Measurements from ENCODE around the gene COL2A1. TPM values are rescaled to one million over a fixed set of nuclear protein-coding genes. Genes with fewer than 3 reads are reported as not detected.
A peak's percentile ranks its signal among the peaks of the same experiment; 100 is the strongest.

The COL2A1 gene
- total RNA-seq, 2 experiments from 2014 or later: 0.05 TPM; not detected in 1

- intact Hi-C loops (cut with DNase I, micrococcal nuclease): no loop called here
- Mint-ChIP-seq H3K4me3 (no peak overlapping the region), H3K36me3 (ENCODE audit: low read depth) (no peaks in the 10 kb centered on the region), H3K27ac (no peak overlapping the region), H3K9me3 (ENCODE audit: low read depth) (no peaks in the 10 kb centered on the region), H3K4me1 (peaks cover 13% of the 10 kb centered on the region), H3K27me3 (peaks cover 58% of the 10 kb centered on the region)
- CTCF ChIA-PET: no interaction called here
- POLR2A ChIA-PET: no interaction called here
- ATAC-seq (no peak), DNase-seq (no peak)
These were observed 7.0 kb downstream of the COL2A1 start for GRCh38 chr12:47997321-47997720.

- CTCF ChIA-PET: interaction anchor here (0.5 to 0.7 kb wide), 2 partner anchors 81 to 83 kb away, joined by 3 read pairs; no protein-coding TSS in a partner anchor
- peaks cover 45% of the 10 kb centered on the region for H3K27me3 Mint-ChIP-seq
These were observed 8.3 kb downstream of the COL2A1 start for GRCh38 chr12:47995981-47996401.

GRCh38 chr12:47993491-47993890, 10.8 kb downstream of the COL2A1 start:
- CTCF ChIA-PET: interaction anchor here (1.1 kb wide), 1 partner anchor 10 kb away, joined by 3 read pairs; no protein-coding TSS in a partner anchor
- no peaks in the 10 kb centered on the region for H3K9me3 Mint-ChIP-seq (ENCODE audit: low read depth)
- no peak overlapping the region for H3K27ac Mint-ChIP-seq
- POLR2A ChIA-PET: no interaction called here
- DNase-seq (no peak), ATAC-seq (no peak)
- H3K4me1 Mint-ChIP-seq: peaks cover 17% of the 10 kb centered on the region
- no peaks in the 10 kb centered on the region for H3K36me3 Mint-ChIP-seq (ENCODE audit: low read depth)
- peaks cover 25% of the 10 kb centered on the region for H3K27me3 Mint-ChIP-seq
- H3K4me3 Mint-ChIP-seq: no peak overlapping the region
- intact Hi-C loops (cut with DNase I, micrococcal nuclease): no loop called here

More at GRCh38 chr12:47995981-47996401, 8.3 kb downstream of the COL2A1 start:
- intact Hi-C loops (cut with DNase I, micrococcal nuclease): no loop called here
- Mint-ChIP-seq H3K4me1 (peaks cover 1% of the 10 kb centered on the region), H3K27ac (no peak overlapping the region), H3K4me3 (no peak overlapping the region), H3K36me3 (ENCODE audit: low read depth) (no peaks in the 10 kb centered on the region), H3K9me3 (ENCODE audit: low read depth) (no peaks in the 10 kb centered on the region)
- DNase-seq (no peak), ATAC-seq (no peak)
- POLR2A ChIA-PET: no interaction called here

- intact Hi-C loops (cut with DNase I, micrococcal nuclease): no loop called here
- ATAC-seq (no peak), DNase-seq (no peak)
- peaks cover 17% of the 10 kb centered on the region for H3K4me1 Mint-ChIP-seq
- peaks cover 18% of the 10 kb centered on the region for H3K27me3 Mint-ChIP-seq
- ChIA-PET POLR2A (no interaction called here), CTCF (interaction anchor here (1.0 to 1.2 kb wide), 3 partner anchors 11 to 49 kb away, joined by 3 read pairs; partner anchors contain the start of gene TMEM106C)
- no peaks in the 10 kb centered on the region for H3K36me3 Mint-ChIP-seq (ENCODE audit: low read depth)
- H3K27ac Mint-ChIP-seq: no peak overlapping the region
- no peak overlapping the region for H3K4me3 Mint-ChIP-seq
- no peaks in the 10 kb centered on the region for H3K9me3 Mint-ChIP-seq (ENCODE audit: low read depth)
These were observed 11.5 kb downstream of the COL2A1 start for GRCh38 chr12:47992776-47993175.

- Mint-ChIP-seq H3K9me3 (ENCODE audit: low read depth) (no peaks in the 10 kb centered on the region), H3K4me1 (peaks cover 17% of the 10 kb centered on the region)
- no peak for DNase-seq
These were observed 12.9 kb downstream of the COL2A1 start for GRCh38 chr12:47991106-47992061.

GRCh38 chr12:47990351-47991105, 13.7 kb downstream of the COL2A1 start:
- POLR2A ChIA-PET: no interaction called here

More at GRCh38 chr12:47991106-47992061, 12.9 kb downstream of the COL2A1 start:
- no peak overlapping the region for H3K4me3 Mint-ChIP-seq
- no peak overlapping the region for H3K27ac Mint-ChIP-seq
- ChIA-PET CTCF (interaction anchor here (0.6 to 1.2 kb wide), 6 partner anchors 8 to 229 kb away, joined by 3 to 4 read pairs (median 3); partner anchors contain the start of gene TMEM106C), POLR2A (no interaction called here)
- H3K27me3 Mint-ChIP-seq: peaks cover 12% of the 10 kb centered on the region
- H3K36me3 Mint-ChIP-seq (ENCODE audit: low read depth): no peaks in the 10 kb centered on the region
- intact Hi-C loops (cut with DNase I, micrococcal nuclease): no loop called here
- ATAC-seq: no peak

GRCh38 chr12:47989666-47990065, 14.6 kb downstream of the COL2A1 start:
- peaks cover 3% of the 10 kb centered on the region for H3K27me3 Mint-ChIP-seq
- peaks cover 17% of the 10 kb centered on the region for H3K4me1 Mint-ChIP-seq
- no peak for ATAC-seq
- H3K4me3 Mint-ChIP-seq: no peak overlapping the region
- intact Hi-C loops (cut with DNase I, micrococcal nuclease): no loop called here
- POLR2A ChIA-PET: no interaction called here
- DNase-seq: no peak
- H3K27ac Mint-ChIP-seq: peak overlapping the region; percentile 16
- CTCF ChIA-PET: interaction anchor here (0.6 kb wide), 1 partner anchor 280 kb away, joined by 3 read pairs; no protein-coding TSS in a partner anchor
- H3K36me3 Mint-ChIP-seq (ENCODE audit: low read depth): no peaks in the 10 kb centered on the region
- H3K9me3 Mint-ChIP-seq (ENCODE audit: low read depth): no peaks in the 10 kb centered on the region

More at GRCh38 chr12:47990351-47991105, 13.7 kb downstream of the COL2A1 start:
- H3K36me3 Mint-ChIP-seq (ENCODE audit: low read depth): no peaks in the 10 kb centered on the region
- CTCF ChIA-PET: interaction anchor here (0.6 to 1.2 kb wide), 4 partner anchors 9 to 224 kb away, joined by 3 to 4 read pairs (median 3); no protein-coding TSS in a partner anchor
- H3K9me3 Mint-ChIP-seq (ENCODE audit: low read depth): no peaks in the 10 kb centered on the region
- peaks cover 17% of the 10 kb centered on the region for H3K4me1 Mint-ChIP-seq
- peak overlapping the region; percentile 16 for H3K27ac Mint-ChIP-seq
- H3K4me3 Mint-ChIP-seq: no peak overlapping the region
- ATAC-seq (peak; percentile 95), DNase-seq (peak; percentile 73)
- peaks cover 9% of the 10 kb centered on the region for H3K27me3 Mint-ChIP-seq
- intact Hi-C loops (cut with DNase I, micrococcal nuclease): no loop called here

GRCh38 chr12:47989023-47989417, 15.3 kb downstream of the COL2A1 start:
- H3K9me3 Mint-ChIP-seq (ENCODE audit: low read depth): no peaks in the 10 kb centered on the region
- H3K4me3 Mint-ChIP-seq: no peak overlapping the region
- ATAC-seq (no peak), DNase-seq (no peak)
- ChIA-PET POLR2A (no interaction called here), CTCF (interaction anchor here (0.6 kb wide), 2 partner anchors 248 to 279 kb away, joined by 3 read pairs; no protein-coding TSS in a partner anchor)
- H3K36me3 Mint-ChIP-seq (ENCODE audit: low read depth): no peaks in the 10 kb centered on the region
- intact Hi-C loops (cut with DNase I, micrococcal nuclease): no loop called here
- no peaks in the 10 kb centered on the region for H3K27me3 Mint-ChIP-seq
- H3K27ac Mint-ChIP-seq: no peak overlapping the region
- H3K4me1 Mint-ChIP-seq: peaks cover 17% of the 10 kb centered on the region

- CTCF ChIA-PET: interaction anchor here (0.7 kb wide), 1 partner anchor 178 kb away, joined by 3 read pairs; no protein-coding TSS in a partner anchor
- H3K4me3 Mint-ChIP-seq: no peak overlapping the region
- intact Hi-C loops (cut with DNase I, micrococcal nuclease): no loop called here
- POLR2A ChIA-PET: no interaction called here
- H3K36me3 Mint-ChIP-seq (ENCODE audit: low read depth): no peaks in the 10 kb centered on the region
- H3K9me3 Mint-ChIP-seq (ENCODE audit: low read depth): no peaks in the 10 kb centered on the region
- peaks cover 17% of the 10 kb centered on the region for H3K4me1 Mint-ChIP-seq
- no peaks in the 10 kb centered on the region for H3K27me3 Mint-ChIP-seq
- H3K27ac Mint-ChIP-seq: no peak overlapping the region
- DNase-seq (no peak), ATAC-seq (no peak)
These were observed 15.9 kb downstream of the COL2A1 start for GRCh38 chr12:47988073-47989022.

- Mint-ChIP-seq H3K4me1 (peaks cover 17% of the 10 kb centered on the region), H3K27me3 (no peaks in the 10 kb centered on the region), H3K9me3 (ENCODE audit: low read depth) (no peaks in the 10 kb centered on the region), H3K27ac (no peak overlapping the region), H3K36me3 (ENCODE audit: low read depth) (no peaks in the 10 kb centered on the region), H3K4me3 (no peak overlapping the region)
- DNase-seq (no peak), ATAC-seq (no peak)
- ChIA-PET POLR2A (no interaction called here), CTCF (interaction anchor here (0.7 kb wide), 1 partner anchor 179 kb away, joined by 3 read pairs; no protein-coding TSS in a partner anchor)
- intact Hi-C loops (cut with DNase I, micrococcal nuclease): no loop called here
These were observed 16.7 kb downstream of the COL2A1 start for GRCh38 chr12:47987411-47988072.
